ENCODE measurements around the gene GAB2.

Gene GAB2

GRCh38 chr11:78379039-78379670 lies 38.5 kb downstream of the GAB2 start:
- Histone ChIP-seq H3K27me3 (no peaks in the 10 kb centered on the region), H3K9me3 (peaks cover 4% of the 10 kb centered on the region), H3K4me3 (ENCODE audit: low read depth in 1 of 2, low read length in 1 of 2) (no peak overlapping the region), H3K4me1 (ENCODE audit: control insufficient read depth in 1 of 2, insufficient read depth in 1 of 2, low read depth in 1 of 2, low read length in 1 of 2) (no peaks in the 10 kb centered on the region), H3K27ac (peak overlapping the region; percentile 18), H3K36me3 (no peaks in the 10 kb centered on the region)
- no peak for TF ChIP-seq CTCF (IDR thresholded peaks at IDR 0.05)

DNA sequence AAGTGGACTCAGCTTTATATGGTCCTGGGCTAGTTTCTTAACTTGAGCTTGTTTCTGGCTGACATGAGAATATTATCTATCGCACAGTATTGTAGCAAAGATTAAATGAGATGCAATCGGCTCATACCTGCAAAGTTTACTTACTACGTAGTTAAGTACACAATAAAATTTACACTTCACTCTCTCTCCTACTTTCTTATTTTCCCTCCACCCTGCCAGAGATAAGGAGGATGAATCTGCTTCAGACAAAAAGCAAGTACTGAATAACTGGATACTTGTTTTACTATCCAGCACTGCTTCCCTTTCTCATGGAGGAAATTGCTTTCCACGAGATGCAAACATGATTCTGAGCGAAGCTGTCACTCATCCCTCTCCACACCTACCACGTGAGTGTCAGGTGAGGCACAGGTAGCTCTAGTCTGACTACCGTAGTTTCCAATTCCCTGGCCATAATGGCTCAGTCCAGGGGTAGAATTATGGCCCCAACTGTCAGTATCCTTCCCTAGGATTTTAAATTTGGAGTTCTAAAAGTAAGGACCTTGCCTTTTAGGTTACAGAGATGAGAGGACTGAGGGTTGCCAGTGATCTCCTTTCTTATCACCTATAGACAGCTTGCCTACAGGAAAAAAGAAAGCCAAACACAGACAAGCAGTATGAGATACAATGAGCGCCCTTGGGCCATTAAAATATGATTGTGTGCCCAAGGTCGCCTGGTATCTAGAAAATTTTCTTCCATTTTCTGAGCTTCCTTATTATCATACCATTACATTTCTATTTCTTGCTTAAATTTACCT lies 39.8 kb downstream of the GAB2 start:
- no peak overlapping the region for H3K27ac ChIP-seq
- TF ChIP-seq CTCF (IDR thresholded peaks at IDR 0.05) = no peak
- no peaks in the 10 kb centered on the region for H3K4me1 ChIP-seq (ENCODE audit: control insufficient read depth in 1 of 2, insufficient read depth in 1 of 2, low read depth in 1 of 2, low read length in 1 of 2)
- peaks cover 4% of the 10 kb centered on the region for H3K9me3 ChIP-seq
- H3K36me3 ChIP-seq = no peaks in the 10 kb centered on the region
- no peak overlapping the region for H3K4me3 ChIP-seq (ENCODE audit: low read depth in 1 of 2, low read length in 1 of 2)
- H3K27me3 ChIP-seq = no peaks in the 10 kb centered on the region

DNA sequence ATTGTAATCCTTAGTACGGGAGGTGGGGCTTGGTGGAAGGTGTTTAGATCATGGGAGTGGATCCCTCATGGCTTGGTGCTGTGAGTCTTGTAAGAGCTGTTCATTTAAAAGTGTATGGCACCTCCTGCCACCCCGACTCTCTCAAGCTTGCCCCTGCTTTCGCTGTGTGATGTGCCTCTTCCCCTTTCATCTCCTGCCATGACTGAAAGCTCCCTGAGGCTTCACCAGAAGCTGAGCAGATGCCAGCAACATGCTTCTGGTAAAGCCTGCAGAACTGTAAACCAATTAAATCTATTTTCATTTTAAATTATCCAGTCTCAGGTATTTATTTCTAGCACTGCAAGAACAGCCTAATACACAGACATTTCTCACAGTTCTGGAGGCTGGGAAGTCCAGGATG lies 40.8 kb downstream of the GAB2 start:
- Histone ChIP-seq H3K27ac (no peak overlapping the region), H3K27me3 (no peaks in the 10 kb centered on the region), H3K36me3 (no peaks in the 10 kb centered on the region), H3K4me1 (ENCODE audit: control insufficient read depth in 1 of 2, insufficient read depth in 1 of 2, low read depth in 1 of 2, low read length in 1 of 2) (no peaks in the 10 kb centered on the region), H3K9me3 (peaks cover 4% of the 10 kb centered on the region), H3K4me3 (ENCODE audit: low read depth in 1 of 2, low read length in 1 of 2) (no peak overlapping the region)
- no peak for TF ChIP-seq CTCF (IDR thresholded peaks at IDR 0.05)

- H3K27me3 ChIP-seq = no peaks in the 10 kb centered on the region
- H3K9me3 ChIP-seq = peaks cover 4% of the 10 kb centered on the region
- H3K4me3 ChIP-seq (ENCODE audit: low read depth in 1 of 2, low read length in 1 of 2) = no peak overlapping the region
- no peaks in the 10 kb centered on the region for H3K36me3 ChIP-seq
- peaks cover 4 to 12% of the 10 kb centered on the region in 2 experiments for H3K4me1 ChIP-seq (ENCODE audit: control insufficient read depth in 1 of 2, insufficient read depth in 1 of 2, low read depth in 1 of 2, low read length in 1 of 2)
- TF ChIP-seq CTCF (IDR thresholded peaks at IDR 0.05) = no peak
- H3K27ac ChIP-seq = peak overlapping the region; percentile 1
Observed at GRCh38 chr11:78374917-78375316, 42.7 kb downstream of the GAB2 start.

DNA sequence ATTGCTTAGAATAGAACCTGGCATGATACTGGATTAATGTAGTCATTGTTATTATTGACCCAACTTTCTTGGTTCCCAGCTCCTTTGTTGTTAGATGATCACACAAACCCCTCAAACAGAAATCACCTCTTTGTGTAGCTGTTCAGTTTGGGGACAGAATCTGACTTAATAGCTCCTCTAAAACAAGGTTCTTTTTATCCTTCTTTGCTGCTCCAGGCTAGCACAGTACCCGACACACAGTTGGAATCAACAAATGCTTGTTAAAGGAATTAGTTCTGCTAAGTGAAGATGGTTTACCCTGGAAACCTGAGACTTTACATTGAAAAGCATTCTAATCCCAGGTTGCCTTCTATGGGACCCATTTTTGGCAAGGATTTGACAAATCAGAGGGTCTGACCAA lies 43.9 kb downstream of the GAB2 start:
- no peaks in the 10 kb centered on the region for H3K36me3 ChIP-seq
- no peaks in the 10 kb centered on the region for H3K27me3 ChIP-seq
- peaks cover 4 to 12% of the 10 kb centered on the region in 2 experiments for H3K4me1 ChIP-seq (ENCODE audit: control insufficient read depth in 1 of 2, insufficient read depth in 1 of 2, low read depth in 1 of 2, low read length in 1 of 2)
- no peak overlapping the region for H3K27ac ChIP-seq
- no peak overlapping the region for H3K4me3 ChIP-seq (ENCODE audit: low read depth in 1 of 2, low read length in 1 of 2)
- peaks cover 4% of the 10 kb centered on the region for H3K9me3 ChIP-seq
- no peak for TF ChIP-seq CTCF (IDR thresholded peaks at IDR 0.05)

Measured in neutrophil (primary cell).